GM23338 (cell line): ENCODE data around the gene MCC. TPM values are rescaled to one million over a fixed set of nuclear protein-coding genes. Genes with fewer than 3 reads are reported as not detected.

Source experiments
- ATAC-seq: fragments of 200-7000 bp; cut with Tn5 transposase; 3 replicates; pipeline ENCODE4 v1.9.1; 2020
- DNase-seq: peaks from one replicate; pipeline ENCODE4 v3.0.0-alpha.2; 2015; ENCODE audit warnings: low spot score
- H2AFZ ChIP-seq: fragments of 200-600 bp; sonication (generic); 2 replicates; pipeline ENCODE4 v1.8.0; 2016; ENCODE audit warnings: antibody characterized with exemption, mild to moderate bottlenecking, moderate library complexity
- H3F3A ChIP-seq: fragments of 200-600 bp; sonication (generic); replicated peaks from 2 replicates; pipeline ENCODE4 v1.8.0; 2017; ENCODE audit warnings: antibody characterized with exemption, mixed run types, low read depth
- H3K27ac ChIP-seq: fragments of 200-600 bp; sonication (generic); 2 replicates; pipeline ENCODE4 v1.6.1; 2016; ENCODE audit warnings: low read depth
- H3K27me3 ChIP-seq: fragments of 200-600 bp; sonication (generic); 2 replicates; pipeline ENCODE4 v1.8.0; 2016; ENCODE audit warnings: mild to moderate bottlenecking, mixed run types, moderate library complexity; ENCODE audit not compliant: insufficient read depth
- H3K36me3 ChIP-seq: fragments of 200-600 bp; sonication (generic); 2 replicates; pipeline ENCODE4 v1.8.0; 2016; ENCODE audit warnings: mild to moderate bottlenecking; ENCODE audit not compliant: insufficient read depth
- H3K4me1 ChIP-seq: fragments of 200-600 bp; sonication (generic); 2 replicates; pipeline ENCODE4 v1.8.0; 2016; ENCODE audit warnings: mild to moderate bottlenecking, moderate library complexity; ENCODE audit not compliant: insufficient read depth
- H3K4me2 ChIP-seq: fragments of 200-600 bp; sonication (generic); 2 replicates; pipeline ENCODE4 v1.7.1; 2017; ENCODE audit warnings: mixed run types
- H3K4me3 ChIP-seq: fragments of 200-600 bp; sonication (generic); 2 replicates; pipeline ENCODE4 v1.6.1; 2016; ENCODE audit warnings: mixed run types
- H3K79me2 ChIP-seq: fragments of 200-600 bp; sonication (generic); replicated peaks from 2 replicates; pipeline ENCODE4 v1.8.0; 2017; ENCODE audit warnings: mild to moderate bottlenecking; ENCODE audit not compliant: insufficient read depth
- H3K9me2 ChIP-seq: fragments of 200-600 bp; sonication (generic); 2 replicates; pipeline ENCODE4 v1.8.0; 2017; ENCODE audit not compliant: insufficient read depth
- H4K20me1 ChIP-seq: fragments of 200-600 bp; sonication (generic); replicated peaks from 2 replicates; pipeline ENCODE4 v1.8.0; 2017; ENCODE audit warnings: mild to moderate bottlenecking; ENCODE audit not compliant: insufficient read depth
- H3K27ac Mint-ChIP-seq: 2 replicates; pipeline ENCODE4 v1.8.0; 2020; ENCODE audit warnings: inconsistent platforms, mild to moderate bottlenecking, moderate library complexity, mixed read lengths
- H3K27me3 Mint-ChIP-seq: 3 replicates; pipeline ENCODE4 v1.8.0; 2022; ENCODE audit warnings: low read depth, mild to moderate bottlenecking, moderate library complexity, mixed read lengths, inconsistent platforms; ENCODE audit not compliant: insufficient read depth, poor library complexity
- H3K36me3 Mint-ChIP-seq: 3 replicates; pipeline ENCODE4 v1.8.0; 2021; ENCODE audit warnings: low read depth, mild to moderate bottlenecking, inconsistent platforms, moderate library complexity, mixed read lengths
- H3K4me1 Mint-ChIP-seq: 3 replicates; pipeline ENCODE4 v1.8.0; 2020; ENCODE audit warnings: mild to moderate bottlenecking, inconsistent platforms, mixed read lengths
- H3K4me3 Mint-ChIP-seq: 3 replicates; pipeline ENCODE4 v1.8.0; 2021; ENCODE audit warnings: moderate library complexity, mild to moderate bottlenecking, inconsistent platforms, mixed read lengths
- H3K9me3 Mint-ChIP-seq: 3 replicates; pipeline ENCODE4 v1.8.0; 2020; ENCODE audit warnings: moderate library complexity, mild to moderate bottlenecking, inconsistent platforms, mixed read lengths
- CREB1 ChIP-seq: fragments of 250-450 bp; sonication (Bioruptor Pico); IDR thresholded peaks from 2 replicates; pipeline ENCODE4 v1.5.0; 2020; ENCODE audit warnings: low read depth, mild to moderate bottlenecking, moderate library complexity
- CTCF ChIP-seq, 2 experiments: fragments of 200-600 bp in 1 of 2; sonication (generic) in 1 of 2; conservative IDR thresholded peaks; 2 replicates each; pipeline versions ENCODE4 v1.5.1 to v1.6.1; 2016 to 2017; ENCODE audit warnings: antibody characterized with exemption in 2 of 2, low read depth in 2 of 2, mild to moderate bottlenecking in 2 of 2, moderate library complexity in 1 of 2
- EZH2 ChIP-seq: fragments of 200-600 bp; sonication (generic); IDR thresholded peaks from one replicate; pipeline ENCODE4 v1.8.0; 2017; ENCODE audit warnings: antibody characterized with exemption, mild to moderate bottlenecking, low read depth; ENCODE audit not compliant: unreplicated experiment
- STAT1 ChIP-seq: IDR thresholded peaks from one replicate; pipeline ENCODE4 v1.6.1; 2016; ENCODE audit warnings: antibody characterized with exemption; ENCODE audit not compliant: unreplicated experiment
- polyA plus RNA-seq: library from polyadenylated mRNA; unstranded; fragments of >200 nt; fragmentation: Nextera tagmentation; extraction: Ambion mirVana; gene quantifications from 2 replicates; pipeline ENCODE4 v1.2.1, GENCODE V29; 2016
- total RNA-seq: library from RNA; depleted of rRNA; stranded (reverse); fragments of >200 nt; shearing (Covaris generic); gene quantifications from 2 replicates; pipeline ENCODE4 v1.2.3, GENCODE V29; 2014
- TF ChIP-seq, protein P1 (sequence below): IDR thresholded peaks from one replicate; pipeline ENCODE4 v1.6.1; 2018; ENCODE audit warnings: antibody characterized with exemption; ENCODE audit not compliant: unreplicated experiment
- TF ChIP-seq, protein P2 (sequence below): fragments of 250-450 bp; sonication (Bioruptor Pico); IDR thresholded peaks from 2 replicates; pipeline ENCODE4 v1.5.0; 2020; ENCODE audit warnings: mild to moderate bottlenecking, moderate library complexity

The MCC gene
- total and polyA plus RNA-seq, 2 experiments from 2014 or later, result 3.8 to 10.1 TPM

GRCh38 chr5:113491022-113491421, 2.8 kb upstream of the MCC start:
- no peak for DNase-seq
- Mint-ChIP-seq H3K9me3 (peaks cover 42% of the 10 kb centered on the region), H3K27ac (no peak overlapping the region), H3K36me3 (peaks cover 32% of the 10 kb centered on the region), H3K27me3 (peaks cover 33% of the 10 kb centered on the region), H3K4me3 (no peak overlapping the region), H3K4me1 (peaks cover 5% of the 10 kb centered on the region)
- peaks cover 30% of the 10 kb centered on the region for H3K27me3 ChIP-seq
- no peak for TF ChIP-seq STAT1
- TF ChIP-seq, protein P1, sequence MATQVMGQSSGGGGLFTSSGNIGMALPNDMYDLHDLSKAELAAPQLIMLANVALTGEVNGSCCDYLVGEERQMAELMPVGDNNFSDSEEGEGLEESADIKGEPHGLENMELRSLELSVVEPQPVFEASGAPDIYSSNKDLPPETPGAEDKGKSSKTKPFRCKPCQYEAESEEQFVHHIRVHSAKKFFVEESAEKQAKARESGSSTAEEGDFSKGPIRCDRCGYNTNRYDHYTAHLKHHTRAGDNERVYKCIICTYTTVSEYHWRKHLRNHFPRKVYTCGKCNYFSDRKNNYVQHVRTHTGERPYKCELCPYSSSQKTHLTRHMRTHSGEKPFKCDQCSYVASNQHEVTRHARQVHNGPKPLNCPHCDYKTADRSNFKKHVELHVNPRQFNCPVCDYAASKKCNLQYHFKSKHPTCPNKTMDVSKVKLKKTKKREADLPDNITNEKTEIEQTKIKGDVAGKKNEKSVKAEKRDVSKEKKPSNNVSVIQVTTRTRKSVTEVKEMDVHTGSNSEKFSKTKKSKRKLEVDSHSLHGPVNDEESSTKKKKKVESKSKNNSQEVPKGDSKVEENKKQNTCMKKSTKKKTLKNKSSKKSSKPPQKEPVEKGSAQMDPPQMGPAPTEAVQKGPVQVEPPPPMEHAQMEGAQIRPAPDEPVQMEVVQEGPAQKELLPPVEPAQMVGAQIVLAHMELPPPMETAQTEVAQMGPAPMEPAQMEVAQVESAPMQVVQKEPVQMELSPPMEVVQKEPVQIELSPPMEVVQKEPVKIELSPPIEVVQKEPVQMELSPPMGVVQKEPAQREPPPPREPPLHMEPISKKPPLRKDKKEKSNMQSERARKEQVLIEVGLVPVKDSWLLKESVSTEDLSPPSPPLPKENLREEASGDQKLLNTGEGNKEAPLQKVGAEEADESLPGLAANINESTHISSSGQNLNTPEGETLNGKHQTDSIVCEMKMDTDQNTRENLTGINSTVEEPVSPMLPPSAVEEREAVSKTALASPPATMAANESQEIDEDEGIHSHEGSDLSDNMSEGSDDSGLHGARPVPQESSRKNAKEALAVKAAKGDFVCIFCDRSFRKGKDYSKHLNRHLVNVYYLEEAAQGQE, result no peak
- TF ChIP-seq CREB1, result no peak
- TF ChIP-seq CTCF (conservative IDR thresholded peaks at IDR 0.05; ENCODE audit: low read depth in 2 of 2), result no peak
- TF ChIP-seq EZH2, result no peak
- TF ChIP-seq, protein P2, sequence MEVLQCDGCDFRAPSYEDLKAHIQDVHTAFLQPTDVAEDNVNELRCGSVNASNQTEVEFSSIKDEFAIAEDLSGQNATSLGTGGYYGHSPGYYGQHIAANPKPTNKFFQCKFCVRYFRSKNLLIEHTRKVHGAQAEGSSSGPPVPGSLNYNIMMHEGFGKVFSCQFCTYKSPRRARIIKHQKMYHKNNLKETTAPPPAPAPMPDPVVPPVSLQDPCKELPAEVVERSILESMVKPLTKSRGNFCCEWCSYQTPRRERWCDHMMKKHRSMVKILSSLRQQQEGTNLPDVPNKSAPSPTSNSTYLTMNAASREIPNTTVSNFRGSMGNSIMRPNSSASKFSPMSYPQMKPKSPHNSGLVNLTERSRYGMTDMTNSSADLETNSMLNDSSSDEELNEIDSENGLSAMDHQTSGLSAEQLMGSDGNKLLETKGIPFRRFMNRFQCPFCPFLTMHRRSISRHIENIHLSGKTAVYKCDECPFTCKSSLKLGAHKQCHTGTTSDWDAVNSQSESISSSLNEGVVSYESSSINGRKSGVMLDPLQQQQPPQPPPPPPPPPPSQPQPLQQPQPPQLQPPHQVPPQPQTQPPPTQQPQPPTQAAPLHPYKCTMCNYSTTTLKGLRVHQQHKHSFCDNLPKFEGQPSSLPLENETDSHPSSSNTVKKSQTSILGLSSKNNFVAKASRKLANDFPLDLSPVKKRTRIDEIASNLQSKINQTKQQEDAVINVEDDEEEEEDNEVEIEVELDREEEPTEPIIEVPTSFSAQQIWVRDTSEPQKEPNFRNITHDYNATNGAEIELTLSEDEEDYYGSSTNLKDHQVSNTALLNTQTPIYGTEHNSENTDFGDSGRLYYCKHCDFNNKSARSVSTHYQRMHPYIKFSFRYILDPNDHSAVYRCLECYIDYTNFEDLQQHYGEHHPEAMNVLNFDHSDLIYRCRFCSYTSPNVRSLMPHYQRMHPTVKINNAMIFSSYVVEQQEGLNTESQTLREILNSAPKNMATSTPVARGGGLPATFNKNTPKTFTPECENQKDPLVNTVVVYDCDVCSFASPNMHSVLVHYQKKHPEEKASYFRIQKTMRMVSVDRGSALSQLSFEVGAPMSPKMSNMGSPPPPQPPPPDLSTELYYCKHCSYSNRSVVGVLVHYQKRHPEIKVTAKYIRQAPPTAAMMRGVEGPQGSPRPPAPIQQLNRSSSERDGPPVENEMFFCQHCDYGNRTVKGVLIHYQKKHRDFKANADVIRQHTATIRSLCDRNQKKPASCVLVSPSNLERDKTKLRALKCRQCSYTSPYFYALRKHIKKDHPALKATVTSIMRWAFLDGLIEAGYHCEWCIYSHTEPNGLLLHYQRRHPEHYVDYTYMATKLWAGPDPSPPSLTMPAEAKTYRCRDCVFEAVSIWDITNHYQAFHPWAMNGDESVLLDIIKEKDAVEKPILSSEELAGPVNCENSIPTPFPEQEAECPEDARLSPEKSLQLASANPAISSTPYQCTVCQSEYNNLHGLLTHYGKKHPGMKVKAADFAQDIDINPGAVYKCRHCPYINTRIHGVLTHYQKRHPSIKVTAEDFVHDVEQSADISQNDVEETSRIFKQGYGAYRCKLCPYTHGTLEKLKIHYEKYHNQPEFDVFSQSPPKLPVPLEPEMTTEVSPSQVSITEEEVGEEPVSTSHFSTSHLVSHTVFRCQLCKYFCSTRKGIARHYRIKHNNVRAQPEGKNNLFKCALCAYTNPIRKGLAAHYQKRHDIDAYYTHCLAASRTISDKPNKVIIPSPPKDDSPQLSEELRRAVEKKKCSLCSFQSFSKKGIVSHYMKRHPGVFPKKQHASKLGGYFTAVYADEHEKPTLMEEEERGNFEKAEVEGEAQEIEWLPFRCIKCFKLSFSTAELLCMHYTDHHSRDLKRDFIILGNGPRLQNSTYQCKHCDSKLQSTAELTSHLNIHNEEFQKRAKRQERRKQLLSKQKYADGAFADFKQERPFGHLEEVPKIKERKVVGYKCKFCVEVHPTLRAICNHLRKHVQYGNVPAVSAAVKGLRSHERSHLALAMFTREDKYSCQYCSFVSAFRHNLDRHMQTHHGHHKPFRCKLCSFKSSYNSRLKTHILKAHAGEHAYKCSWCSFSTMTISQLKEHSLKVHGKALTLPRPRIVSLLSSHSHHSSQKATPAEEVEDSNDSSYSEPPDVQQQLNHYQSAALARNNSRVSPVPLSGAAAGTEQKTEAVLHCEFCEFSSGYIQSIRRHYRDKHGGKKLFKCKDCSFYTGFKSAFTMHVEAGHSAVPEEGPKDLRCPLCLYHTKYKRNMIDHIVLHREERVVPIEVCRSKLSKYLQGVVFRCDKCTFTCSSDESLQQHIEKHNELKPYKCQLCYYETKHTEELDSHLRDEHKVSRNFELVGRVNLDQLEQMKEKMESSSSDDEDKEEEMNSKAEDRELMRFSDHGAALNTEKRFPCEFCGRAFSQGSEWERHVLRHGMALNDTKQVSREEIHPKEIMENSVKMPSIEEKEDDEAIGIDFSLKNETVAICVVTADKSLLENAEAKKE (CRISPR knock-in tag), result no peak
- H3K9me2 ChIP-seq, result no peaks in the 10 kb centered on the region
- H3K4me3 ChIP-seq, result no peak overlapping the region
- no peaks in the 10 kb centered on the region for H4K20me1 ChIP-seq
- no peak overlapping the region for H3K27ac ChIP-seq
- no peak overlapping the region for H3K4me2 ChIP-seq
- H3F3A ChIP-seq, result peaks cover 4% of the 10 kb centered on the region; the same call in 1 of the 2 replicates
- H3K36me3 ChIP-seq, result 0 out of 2 replicates have a peak, but pooled peaks cover 5% of the 10 kb centered on the region
- H2AFZ ChIP-seq, result no peak overlapping the region
- ATAC-seq, result no peak
- H3K79me2 ChIP-seq, result no peaks in the 10 kb centered on the region
- H3K4me1 ChIP-seq, result peaks cover 11% of the 10 kb centered on the region
